GM19099 (cell line): ENCODE data around the gene MAP6D1.

Experiments
- POLR2A ChIP-seq: IDR thresholded peaks from 3 replicates; pipeline ENCODE4 v1.6.1; 2011; ENCODE audit warnings: low read depth; ENCODE audit not compliant: insufficient read length; ENCODE audit errors: extremely low read depth

The MAP6D1 gene

DNA sequence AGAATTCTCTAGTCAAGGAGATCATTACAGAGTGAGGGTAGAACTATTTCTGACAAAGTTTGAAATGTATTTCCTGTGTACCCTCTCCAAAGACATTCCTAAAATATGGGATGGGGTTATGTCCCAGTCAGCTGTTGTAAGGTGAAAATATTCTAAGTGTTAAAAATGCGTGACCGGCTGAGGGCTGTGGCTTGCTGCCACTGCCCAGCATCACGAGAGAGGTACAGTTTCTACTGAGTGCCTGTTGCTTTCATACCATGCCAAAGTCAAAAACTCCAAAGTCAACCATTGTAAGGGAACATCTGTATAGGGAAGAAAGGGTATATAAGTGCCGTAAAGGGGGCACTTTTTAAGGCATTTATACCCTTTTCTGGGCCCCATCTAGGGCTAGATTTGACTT, 30.9 kb downstream of the MAP6D1 start:
- TF ChIP-seq POLR2A, result no peak

DNA sequence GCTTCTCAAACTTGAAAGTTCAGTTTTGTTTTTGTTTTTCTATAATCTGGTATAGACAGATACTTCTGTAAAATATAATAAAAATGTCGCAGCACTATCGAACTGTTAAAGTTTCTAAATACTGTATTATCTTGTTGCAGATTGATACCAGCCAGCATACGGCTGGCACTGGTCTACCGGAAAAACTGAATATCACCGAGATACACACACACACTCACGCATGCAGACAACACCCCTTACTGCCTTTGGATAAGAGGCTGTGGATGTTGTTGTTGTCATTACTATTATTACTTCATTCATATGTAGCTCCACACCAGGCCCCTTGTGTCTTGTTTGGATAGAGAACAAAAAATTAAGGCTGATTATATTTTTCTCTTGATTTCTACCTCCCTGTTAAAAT, 32.4 kb downstream of the MAP6D1 start:
- no peak for TF ChIP-seq POLR2A

- no peak for TF ChIP-seq POLR2A
Measured at GRCh38 chr3:183790700-183791099, 34.7 kb downstream of the MAP6D1 start.

GRCh38 chr3:183789826-183790225, 35.6 kb downstream of the MAP6D1 start:
- no peak for TF ChIP-seq POLR2A

- no peak for TF ChIP-seq POLR2A
Measured at GRCh38 chr3:183782576-183783276, 42.7 kb downstream of the MAP6D1 start.

DNA sequence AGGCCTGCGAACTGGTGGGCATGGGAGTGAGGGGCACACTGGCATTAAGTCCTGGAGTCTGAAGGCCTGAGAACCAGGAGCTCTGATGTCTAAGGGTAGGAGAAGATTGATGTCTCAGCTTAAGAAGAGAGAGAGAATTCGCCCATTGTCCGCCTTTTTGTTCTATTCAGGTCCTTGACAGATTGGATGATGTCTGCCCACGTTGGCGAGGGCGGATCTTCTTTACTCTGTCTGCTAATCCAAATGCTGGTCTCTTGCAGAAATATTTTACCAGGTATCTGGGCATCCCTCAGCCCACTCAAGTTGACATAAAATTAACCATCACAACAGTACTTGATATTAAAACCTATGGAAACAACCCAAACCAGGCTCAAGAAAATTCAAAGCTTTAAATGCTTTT, 44.1 kb downstream of the MAP6D1 start:
- TF ChIP-seq POLR2A, result no peak

DNA sequence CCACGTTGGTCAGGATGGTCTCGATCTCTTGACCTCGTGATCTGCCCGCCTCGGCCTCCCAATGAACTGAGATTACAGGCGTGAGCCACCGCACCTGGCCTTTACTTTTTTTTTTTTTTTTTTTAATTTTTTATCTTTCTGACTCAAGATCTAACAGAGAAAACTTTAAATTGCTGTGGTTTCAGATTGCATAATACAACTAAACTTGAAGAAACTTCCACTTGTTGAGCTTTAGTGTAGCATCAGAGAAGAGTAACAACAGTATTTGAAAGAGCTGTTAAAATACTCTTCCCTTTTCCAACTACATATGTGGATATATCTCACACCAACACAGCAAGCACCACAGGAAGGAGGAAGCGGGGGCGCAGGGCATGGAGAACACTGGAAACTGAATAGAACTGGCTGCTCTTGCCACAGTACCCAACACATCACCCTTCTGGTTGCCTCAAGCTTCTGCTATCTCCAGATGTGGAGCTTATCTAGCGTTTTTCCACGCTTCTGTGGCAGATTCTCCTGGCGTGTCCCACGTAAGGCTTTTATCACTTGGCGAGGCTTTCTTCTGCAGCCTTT, 45.4 kb downstream of the MAP6D1 start:
- no peak for TF ChIP-seq POLR2A

DNA sequence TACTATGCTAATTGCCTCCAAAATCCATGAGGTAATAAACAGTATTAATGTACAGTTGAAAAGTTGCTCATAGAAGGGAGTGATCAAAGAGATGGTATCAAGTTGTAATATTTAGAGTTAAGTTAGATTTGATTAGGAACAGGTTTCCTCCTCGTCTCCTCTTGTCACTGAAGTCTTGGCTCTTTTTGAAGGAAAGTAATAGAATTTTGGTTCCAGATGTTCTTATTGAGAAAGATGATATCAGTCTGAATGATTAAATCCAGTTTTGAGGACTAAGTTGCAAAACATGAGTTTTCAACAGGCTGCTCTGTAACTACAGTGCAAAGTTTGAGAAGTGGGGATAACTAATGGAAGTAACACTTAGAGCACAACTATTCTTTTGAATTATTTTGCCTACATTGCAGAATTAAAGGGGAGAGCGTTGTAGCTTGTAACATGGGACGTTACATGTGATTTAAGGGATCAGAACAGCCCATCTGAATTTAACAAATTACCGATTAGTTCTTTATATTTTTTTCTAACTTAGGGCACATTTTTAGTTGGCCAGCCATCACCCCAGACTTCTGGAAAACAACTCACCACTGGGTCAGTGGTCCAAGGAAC, 48.3 kb downstream of the MAP6D1 start:
- no peak for TF ChIP-seq POLR2A

GRCh38 chr3:183775781-183776180, 49.6 kb downstream of the MAP6D1 start:
- no peak for TF ChIP-seq POLR2A

GRCh38 chr3:183774631-183775030, 50.7 kb downstream of the MAP6D1 start:
- no peak for TF ChIP-seq POLR2A

GRCh38 chr3:183769453-183769852, 55.9 kb downstream of the MAP6D1 start:
- no peak for TF ChIP-seq POLR2A

- no peak for TF ChIP-seq POLR2A
Measured at GRCh38 chr3:183768114-183768513, 57.3 kb downstream of the MAP6D1 start.

DNA sequence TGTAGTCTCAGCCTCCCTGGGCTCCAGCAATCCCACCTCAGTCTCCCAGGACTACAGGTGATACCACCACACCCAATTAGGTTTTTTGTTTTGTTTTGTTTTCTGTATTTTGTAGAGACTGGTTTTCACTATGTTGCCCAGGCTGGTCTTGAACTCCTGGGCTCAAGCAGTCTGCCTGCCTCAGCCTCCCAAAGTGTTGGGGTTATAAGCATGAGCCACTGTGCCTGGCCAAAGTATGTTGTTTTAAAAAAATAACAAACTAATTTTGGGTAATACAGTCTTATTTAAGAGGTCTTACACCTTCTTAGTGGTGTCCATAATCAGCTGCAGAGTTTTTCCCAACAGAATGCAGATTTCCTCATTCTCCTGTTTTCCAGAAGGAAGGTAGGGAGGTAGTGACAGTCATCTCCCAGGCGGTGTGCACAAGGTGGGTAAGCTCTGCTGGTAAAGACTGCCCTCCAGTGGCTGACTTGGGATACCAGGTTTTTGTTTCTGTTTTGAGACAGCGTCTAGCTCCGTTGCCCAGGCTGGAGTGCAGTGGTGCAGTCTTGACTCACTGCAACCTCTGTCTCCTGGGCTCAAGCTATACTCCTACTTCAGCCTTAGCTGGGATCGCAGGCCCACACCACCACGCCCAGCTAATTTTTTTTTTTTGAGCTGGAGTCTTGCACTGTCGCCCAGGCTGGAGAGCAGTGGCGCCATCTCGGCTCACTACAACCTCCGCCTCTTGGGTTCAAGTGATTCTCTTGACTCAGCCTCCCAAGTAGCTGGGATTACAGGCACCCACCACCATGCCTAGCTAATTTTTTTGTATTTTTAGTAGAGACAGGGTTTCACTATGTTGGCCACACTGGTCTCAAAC, 58.4 kb downstream of the MAP6D1 start:
- TF ChIP-seq POLR2A, result no peak

DNA sequence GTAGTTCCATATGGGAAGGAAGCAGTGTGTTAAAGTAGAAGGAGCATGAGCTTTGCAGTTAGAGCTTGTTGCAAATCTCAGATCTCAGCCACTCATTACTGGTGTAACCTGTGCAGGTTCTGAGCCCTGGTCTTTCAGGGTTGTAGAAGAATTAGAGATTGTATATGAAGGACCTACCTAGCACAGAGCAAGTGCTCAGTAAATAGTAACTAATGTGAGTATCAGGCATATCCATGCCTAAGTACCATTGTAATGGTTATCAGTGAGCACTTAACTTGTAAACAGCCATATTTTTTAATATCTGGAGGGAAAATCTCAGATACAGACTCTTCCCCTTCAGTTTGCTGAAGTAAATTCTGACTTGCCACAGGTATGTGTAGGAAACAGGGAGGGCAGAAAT, 59.3 kb downstream of the MAP6D1 start:
- TF ChIP-seq POLR2A, result no peak
